ENCODE data around the gene HABP2.

DNA sequence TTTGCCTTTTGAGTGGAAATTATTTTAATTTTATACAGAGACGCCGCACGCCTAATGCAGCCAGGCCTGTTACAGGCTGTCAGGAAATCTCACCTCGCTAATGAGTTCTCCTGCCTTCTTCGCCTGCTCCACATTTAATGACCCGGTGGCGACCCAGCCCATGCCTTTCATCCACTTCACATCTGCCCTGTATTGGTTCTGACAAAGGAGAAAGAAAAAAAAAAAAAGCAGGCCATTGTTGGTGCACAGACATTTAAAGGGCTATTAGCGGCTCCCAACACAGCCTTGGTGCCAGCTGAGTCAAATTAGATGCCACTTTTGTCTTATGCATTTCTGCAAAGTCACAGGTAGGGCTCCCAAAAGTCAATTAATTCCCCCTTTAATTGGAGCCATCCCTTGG lies 67.7 kb downstream of the HABP2 start:
- TF ChIP-seq, protein P1, sequence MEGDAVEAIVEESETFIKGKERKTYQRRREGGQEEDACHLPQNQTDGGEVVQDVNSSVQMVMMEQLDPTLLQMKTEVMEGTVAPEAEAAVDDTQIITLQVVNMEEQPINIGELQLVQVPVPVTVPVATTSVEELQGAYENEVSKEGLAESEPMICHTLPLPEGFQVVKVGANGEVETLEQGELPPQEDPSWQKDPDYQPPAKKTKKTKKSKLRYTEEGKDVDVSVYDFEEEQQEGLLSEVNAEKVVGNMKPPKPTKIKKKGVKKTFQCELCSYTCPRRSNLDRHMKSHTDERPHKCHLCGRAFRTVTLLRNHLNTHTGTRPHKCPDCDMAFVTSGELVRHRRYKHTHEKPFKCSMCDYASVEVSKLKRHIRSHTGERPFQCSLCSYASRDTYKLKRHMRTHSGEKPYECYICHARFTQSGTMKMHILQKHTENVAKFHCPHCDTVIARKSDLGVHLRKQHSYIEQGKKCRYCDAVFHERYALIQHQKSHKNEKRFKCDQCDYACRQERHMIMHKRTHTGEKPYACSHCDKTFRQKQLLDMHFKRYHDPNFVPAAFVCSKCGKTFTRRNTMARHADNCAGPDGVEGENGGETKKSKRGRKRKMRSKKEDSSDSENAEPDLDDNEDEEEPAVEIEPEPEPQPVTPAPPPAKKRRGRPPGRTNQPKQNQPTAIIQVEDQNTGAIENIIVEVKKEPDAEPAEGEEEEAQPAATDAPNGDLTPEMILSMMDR (IDR thresholded peaks at IDR 0.05; ENCODE audit: borderline replicate concordance, extremely low read depth, low read length, poor library complexity, severe bottlenecking) = no peak
- TF ChIP-seq EZH2 (IDR thresholded peaks at IDR 0.05; ENCODE audit: borderline replicate concordance, low read depth, low read length, severe bottlenecking) = no peak

Data from DND-41 (cell line).